Measurements from ENCODE around the gene RUBCNL. TPM values are rescaled to one million over a fixed set of nuclear protein-coding genes. Genes with fewer than 3 reads are reported as not detected.

Gene RUBCNL
- total RNA-seq, 4 donors from 2014 or later: 0.08 to 4.3 (median 2.9) TPM

- TF ChIP-seq CTCF (IDR thresholded peaks at IDR 0.05) (no peak), POLR2A (IDR thresholded peaks at IDR 0.05) (no peak)
- 47 to 69% methylated on average over 3 of the region's 3 CpGs for WGBS, 2 donors
- DNase-seq (ENCODE audit: low spot score in 2 of 2): no peak
- H3K4me3 ChIP-seq (ENCODE audit: low read depth, poor library complexity, severe bottlenecking): no peak overlapping the region
- intact Hi-C loops (cut with DNase I; ENCODE audit: low total_unique reads): no loop called here
These were observed 49.4 kb downstream of the RUBCNL start for GRCh38 chr13:46337700-46338099.

- intact Hi-C loops (cut with DNase I; ENCODE audit: low total_unique reads): no loop called here
- WGBS, 2 donors: 77 to 84% methylated on average over 10 of the region's 10 CpGs
- no peak overlapping the region for H3K4me3 ChIP-seq (ENCODE audit: low read depth, poor library complexity, severe bottlenecking)
- DNase-seq (ENCODE audit: low spot score in 2 of 2): no peak
- TF ChIP-seq CTCF (IDR thresholded peaks at IDR 0.05): no peak
- TF ChIP-seq POLR2A (IDR thresholded peaks at IDR 0.05): no peak
These were observed 52.8 kb downstream of the RUBCNL start for GRCh38 chr13:46334035-46334822.

GRCh38 chr13:46332772-46333171 lies 54.3 kb downstream of the RUBCNL start:
- DNase-seq (ENCODE audit: low spot score in 2 of 2): no peak
- no peak overlapping the region for H3K4me3 ChIP-seq (ENCODE audit: low read depth, poor library complexity, severe bottlenecking)
- TF ChIP-seq POLR2A (IDR thresholded peaks at IDR 0.05): no peak
- no peak for TF ChIP-seq CTCF (IDR thresholded peaks at IDR 0.05)
- 45 to 55% methylated on average over 5 of the region's 5 CpGs for WGBS, 2 donors
- intact Hi-C loops (cut with DNase I; ENCODE audit: low total_unique reads): no loop called here

- no peak for DNase-seq (ENCODE audit: low spot score in 2 of 2)
- TF ChIP-seq POLR2A (IDR thresholded peaks at IDR 0.05): no peak
- no peak for TF ChIP-seq CTCF (IDR thresholded peaks at IDR 0.05)
- 87 to 92% methylated on average over 7 of the region's 7 CpGs for WGBS, 2 donors
- no peak overlapping the region for H3K4me3 ChIP-seq (ENCODE audit: low read depth, poor library complexity, severe bottlenecking)
- intact Hi-C loops (cut with DNase I; ENCODE audit: low total_unique reads): no loop called here
These were observed 57.4 kb downstream of the RUBCNL start for GRCh38 chr13:46329624-46330023.

GRCh38 chr13:46327246-46327645 lies 59.8 kb downstream of the RUBCNL start:
- intact Hi-C loops (cut with DNase I; ENCODE audit: low total_unique reads): no loop called here
- WGBS, 2 donors: 81 to 89% methylated on average over 1 of the region's 1 CpG
- no peak for DNase-seq (ENCODE audit: low spot score in 2 of 2)
- no peak for TF ChIP-seq POLR2A (IDR thresholded peaks at IDR 0.05)
- no peak for TF ChIP-seq CTCF (IDR thresholded peaks at IDR 0.05)
- no peak overlapping the region for H3K4me3 ChIP-seq (ENCODE audit: low read depth, poor library complexity, severe bottlenecking)

GRCh38 chr13:46324976-46325375 lies 62.1 kb downstream of the RUBCNL start:
- no peak for DNase-seq (ENCODE audit: low spot score in 2 of 2)
- no peak overlapping the region for H3K4me3 ChIP-seq (ENCODE audit: low read depth, poor library complexity, severe bottlenecking)
- WGBS, 2 donors: 70 to 75% methylated on average over 5 of the region's 5 CpGs

More at GRCh38 chr13:46324976-46325375, 62.1 kb downstream of the RUBCNL start:
- TF ChIP-seq CTCF (IDR thresholded peaks at IDR 0.05) (no peak), POLR2A (IDR thresholded peaks at IDR 0.05) (no peak)
- intact Hi-C loops (cut with DNase I; ENCODE audit: low total_unique reads): no loop called here

Data from lower leg skin (tissue), 4 donors.